ENCODE data around the gene COLEC12. TPM values are rescaled to one million over a fixed set of nuclear protein-coding genes. Genes with fewer than 3 reads are reported as not detected.

COLEC12 gene
- total and polyA plus RNA-seq, 7 experiments from 2014 or later = 0.12 to 0.35 (median 0.19) TPM; not detected in 4

- Mint-ChIP-seq H3K27me3 (peaks cover 13 to 32% (median 15%) of the 10 kb centered on the region in 5 donors), H3K36me3 (no peaks in the 10 kb centered on the region), H3K4me3 (no peak overlapping the region), H3K9me3 (peaks cover 0 to 14% (median 2%) of the 10 kb centered on the region in 11 donors), H3K27ac (no peak overlapping the region), H3K4me1 (peaks cover 0 to 3% (median 0%) of the 10 kb centered on the region in 7 donors)
- Histone ChIP-seq H3K4me3 (ENCODE audit: low read length) (no peak overlapping the region), H3K9me3 (ENCODE audit: control insufficient read depth in 2 of 3, low read length in 3 of 3) (no peaks in the 10 kb centered on the region), H3K27me3 (ENCODE audit: control insufficient read depth in 2 of 2, insufficient read depth in 2 of 2, low read length in 2 of 2) (no peaks in the 10 kb centered on the region), H3K36me3 (ENCODE audit: control insufficient read depth in 2 of 3, insufficient read depth in 3 of 3, low read length in 3 of 3) (no peaks in the 10 kb centered on the region), H3K4me1 (ENCODE audit: control insufficient read depth in 2 of 2, insufficient read depth in 2 of 2, low read length in 2 of 2) (no peaks in the 10 kb centered on the region), H3K27ac (ENCODE audit: low read depth, low read length) (no peak overlapping the region)
- ChIA-PET POLR2A (no interaction called here), CTCF (no interaction called here)
- ATAC-seq (no peak), DNase-seq (no peak)
- intact Hi-C loops (cut with micrococcal nuclease) = no loop called here
These were observed 113.5 kb downstream of the COLEC12 start for GRCh38 chr18:386994-387393.

GRCh38 chr18:384897-385296, 115.6 kb downstream of the COLEC12 start:
- H3K9me3 ChIP-seq (ENCODE audit: control insufficient read depth in 2 of 3, low read length in 3 of 3) = no peaks in the 10 kb centered on the region
- DNase-seq = no peak
- no peak for ATAC-seq
- ChIA-PET POLR2A (no interaction called here), CTCF (no interaction called here)
- Mint-ChIP-seq H3K36me3 (no peaks in the 10 kb centered on the region), H3K4me3 (no peak overlapping the region), H3K4me1 (peaks cover 0 to 3% (median 0%) of the 10 kb centered on the region in 7 donors), H3K9me3 (peaks cover 0 to 14% (median 2%) of the 10 kb centered on the region in 11 donors), H3K27ac (no peak overlapping the region), H3K27me3 (peaks cover 13 to 32% (median 18%) of the 10 kb centered on the region in 5 donors)
- H3K27ac ChIP-seq (ENCODE audit: low read depth, low read length) = no peak overlapping the region
- H3K36me3 ChIP-seq (ENCODE audit: control insufficient read depth in 2 of 3, insufficient read depth in 3 of 3, low read length in 3 of 3) = no peaks in the 10 kb centered on the region
- no peaks in the 10 kb centered on the region for H3K27me3 ChIP-seq (ENCODE audit: control insufficient read depth in 2 of 2, insufficient read depth in 2 of 2, low read length in 2 of 2)
- no peaks in the 10 kb centered on the region for H3K4me1 ChIP-seq (ENCODE audit: control insufficient read depth in 2 of 2, insufficient read depth in 2 of 2, low read length in 2 of 2)
- H3K4me3 ChIP-seq (ENCODE audit: low read length) = no peak overlapping the region
- intact Hi-C loops (cut with micrococcal nuclease) = no loop called here

- Mint-ChIP-seq H3K9me3 (peaks cover 0 to 14% (median 2%) of the 10 kb centered on the region in 11 donors), H3K27me3 (peaks cover 14 to 39% (median 19%) of the 10 kb centered on the region in 5 donors), H3K4me3 (no peak overlapping the region), H3K36me3 (no peaks in the 10 kb centered on the region), H3K4me1 (peaks cover 0 to 3% (median 0%) of the 10 kb centered on the region in 7 donors), H3K27ac (no peak overlapping the region)
- Histone ChIP-seq H3K27ac (ENCODE audit: low read depth, low read length) (no peak overlapping the region), H3K27me3 (ENCODE audit: control insufficient read depth in 2 of 2, insufficient read depth in 2 of 2, low read length in 2 of 2) (no peaks in the 10 kb centered on the region), H3K9me3 (ENCODE audit: control insufficient read depth in 2 of 3, low read length in 3 of 3) (no peaks in the 10 kb centered on the region), H3K36me3 (ENCODE audit: control insufficient read depth in 2 of 3, insufficient read depth in 3 of 3, low read length in 3 of 3) (no peaks in the 10 kb centered on the region), H3K4me1 (ENCODE audit: control insufficient read depth in 2 of 2, insufficient read depth in 2 of 2, low read length in 2 of 2) (no peaks in the 10 kb centered on the region), H3K4me3 (ENCODE audit: low read length) (no peak overlapping the region)
- DNase-seq (no peak), ATAC-seq (no peak)
- ChIA-PET CTCF (no interaction called here), POLR2A (no interaction called here)
- intact Hi-C loops (cut with micrococcal nuclease) = no loop called here
These were observed 117.4 kb downstream of the COLEC12 start for GRCh38 chr18:383135-383534.

DNA sequence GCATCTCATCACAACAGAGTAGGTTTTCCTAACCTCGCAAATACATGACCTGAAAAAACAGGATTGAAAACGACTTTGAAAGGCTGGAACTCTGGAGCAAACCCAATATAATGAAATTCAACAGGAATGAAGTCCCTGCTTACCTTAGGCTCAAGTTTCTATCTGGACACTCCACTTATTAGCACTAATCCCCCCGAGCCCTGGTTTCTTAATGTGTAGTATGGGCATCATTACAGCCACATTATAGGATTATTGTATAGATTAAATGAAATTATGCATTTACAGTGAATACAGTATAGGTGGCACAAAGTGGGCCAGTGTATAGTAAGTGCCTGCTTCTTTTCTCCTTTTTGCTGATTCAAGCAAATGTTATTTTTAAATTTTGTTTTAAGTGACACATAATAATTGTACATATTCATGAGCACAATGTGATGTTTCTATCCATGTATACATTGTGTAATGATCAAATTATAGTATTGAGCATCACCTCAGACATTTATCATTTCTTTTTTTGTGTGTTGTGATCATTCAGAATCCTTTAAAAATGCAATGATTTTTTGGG, 118.0 kb downstream of the COLEC12 start:
- H3K27ac Mint-ChIP-seq = no peak overlapping the region
- intact Hi-C loops (cut with micrococcal nuclease) = no loop called here
- H3K9me3 ChIP-seq (ENCODE audit: control insufficient read depth in 2 of 3, low read length in 3 of 3) = no peaks in the 10 kb centered on the region
- H3K36me3 Mint-ChIP-seq = no peaks in the 10 kb centered on the region
- ChIA-PET CTCF (no interaction called here), POLR2A (no interaction called here)
- H3K4me3 Mint-ChIP-seq = no peak overlapping the region
- no peaks in the 10 kb centered on the region for H3K4me1 ChIP-seq (ENCODE audit: control insufficient read depth in 2 of 2, insufficient read depth in 2 of 2, low read length in 2 of 2)
- peaks cover 0 to 3% (median 0%) of the 10 kb centered on the region in 7 donors for H3K4me1 Mint-ChIP-seq
- H3K27ac ChIP-seq (ENCODE audit: low read depth, low read length) = no peak overlapping the region
- no peaks in the 10 kb centered on the region for H3K27me3 ChIP-seq (ENCODE audit: control insufficient read depth in 2 of 2, insufficient read depth in 2 of 2, low read length in 2 of 2)
- H3K9me3 Mint-ChIP-seq = peaks cover 0 to 14% (median 2%) of the 10 kb centered on the region in 11 donors
- no peak for DNase-seq
- H3K36me3 ChIP-seq (ENCODE audit: control insufficient read depth in 2 of 3, insufficient read depth in 3 of 3, low read length in 3 of 3) = no peaks in the 10 kb centered on the region
- ATAC-seq = no peak
- no peak overlapping the region for H3K4me3 ChIP-seq (ENCODE audit: low read length)
- peaks cover 16 to 39% (median 23%) of the 10 kb centered on the region in 5 donors for H3K27me3 Mint-ChIP-seq

- no peak overlapping the region for H3K4me3 Mint-ChIP-seq
- ChIA-PET POLR2A (no interaction called here), CTCF (no interaction called here)
- H3K36me3 ChIP-seq (ENCODE audit: control insufficient read depth in 2 of 3, insufficient read depth in 3 of 3, low read length in 3 of 3) = no peaks in the 10 kb centered on the region
- peak overlapping the region in 1 of 9 donors; percentile 2 for H3K27ac Mint-ChIP-seq
- no peak overlapping the region for H3K27ac ChIP-seq (ENCODE audit: low read depth, low read length)
- ATAC-seq = peak; percentile 75
- H3K4me1 Mint-ChIP-seq = peaks cover 0 to 3% (median 0%) of the 10 kb centered on the region in 7 donors
- intact Hi-C loops (cut with micrococcal nuclease) = no loop called here
- H3K4me1 ChIP-seq (ENCODE audit: control insufficient read depth in 2 of 2, insufficient read depth in 2 of 2, low read length in 2 of 2) = no peaks in the 10 kb centered on the region
- H3K27me3 Mint-ChIP-seq = peaks cover 14 to 35% (median 23%) of the 10 kb centered on the region in 5 donors
- H3K4me3 ChIP-seq (ENCODE audit: low read length) = no peak overlapping the region
- H3K9me3 Mint-ChIP-seq = peaks cover 0 to 14% (median 2%) of the 10 kb centered on the region in 11 donors
- no peaks in the 10 kb centered on the region for H3K36me3 Mint-ChIP-seq
- peaks cover 0 to 2% of the 10 kb centered on the region in 2 donors for H3K27me3 ChIP-seq (ENCODE audit: control insufficient read depth in 2 of 2, insufficient read depth in 2 of 2, low read length in 2 of 2)
- DNase-seq = no peak
- H3K9me3 ChIP-seq (ENCODE audit: control insufficient read depth in 2 of 3, low read length in 3 of 3) = no peaks in the 10 kb centered on the region
These were observed 120.7 kb downstream of the COLEC12 start for GRCh38 chr18:379681-380330.

GRCh38 chr18:378079-378478, 122.4 kb downstream of the COLEC12 start:
- Histone ChIP-seq H3K4me1 (ENCODE audit: control insufficient read depth in 2 of 2, insufficient read depth in 2 of 2, low read length in 2 of 2) (no peaks in the 10 kb centered on the region), H3K4me3 (ENCODE audit: low read length) (no peak overlapping the region), H3K36me3 (ENCODE audit: control insufficient read depth in 2 of 3, insufficient read depth in 3 of 3, low read length in 3 of 3) (no peaks in the 10 kb centered on the region), H3K9me3 (ENCODE audit: control insufficient read depth in 2 of 3, low read length in 3 of 3) (no peaks in the 10 kb centered on the region), H3K27me3 (ENCODE audit: control insufficient read depth in 2 of 2, insufficient read depth in 2 of 2, low read length in 2 of 2) (peaks cover 0 to 2% of the 10 kb centered on the region in 2 donors), H3K27ac (ENCODE audit: low read depth, low read length) (no peak overlapping the region)
- POLR2A ChIA-PET = no interaction called here
- Mint-ChIP-seq H3K27ac (peak overlapping the region in 1 of 9 donors; percentile 18), H3K4me1 (peaks cover 0 to 3% (median 0%) of the 10 kb centered on the region in 7 donors), H3K36me3 (no peaks in the 10 kb centered on the region), H3K4me3 (no peak overlapping the region), H3K27me3 (peaks cover 11 to 23% (median 17%) of the 10 kb centered on the region in 5 donors), H3K9me3 (peaks cover 0 to 2% (median 0%) of the 10 kb centered on the region in 11 donors)
- ATAC-seq (no peak), DNase-seq (no peak)
- CTCF ChIA-PET = no interaction called here
- intact Hi-C loops (cut with micrococcal nuclease) = no loop called here

DNA sequence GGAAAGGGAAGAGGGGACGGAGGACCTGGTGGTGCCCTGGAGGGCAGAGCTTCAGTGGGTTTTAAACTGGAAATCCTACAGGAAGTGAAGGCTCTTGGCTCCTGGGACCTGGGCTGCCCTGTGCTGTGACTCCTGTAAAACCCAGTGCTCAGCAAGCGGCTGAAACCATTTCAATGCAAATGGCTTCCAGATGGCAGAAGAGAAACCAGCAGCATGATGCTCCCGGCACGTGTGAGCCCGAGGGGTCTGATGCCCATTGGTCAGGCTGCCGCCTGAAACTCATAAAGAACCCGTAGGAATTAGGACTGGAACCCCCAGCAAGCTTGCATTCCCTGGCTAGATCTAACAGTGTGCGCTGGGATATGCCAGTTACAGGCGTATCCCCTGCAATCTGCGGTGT, 123.4 kb downstream of the COLEC12 start:
- H3K36me3 Mint-ChIP-seq = no peaks in the 10 kb centered on the region
- H3K9me3 Mint-ChIP-seq = no peaks in the 10 kb centered on the region
- intact Hi-C loops (cut with micrococcal nuclease) = no loop called here
- H3K27ac Mint-ChIP-seq = no peak overlapping the region
- Histone ChIP-seq H3K36me3 (ENCODE audit: control insufficient read depth in 2 of 3, insufficient read depth in 3 of 3, low read length in 3 of 3) (no peaks in the 10 kb centered on the region), H3K27me3 (ENCODE audit: control insufficient read depth in 2 of 2, insufficient read depth in 2 of 2, low read length in 2 of 2) (peaks cover 0 to 2% of the 10 kb centered on the region in 2 donors), H3K27ac (ENCODE audit: low read depth, low read length) (no peak overlapping the region), H3K9me3 (ENCODE audit: control insufficient read depth in 2 of 3, low read length in 3 of 3) (no peaks in the 10 kb centered on the region), H3K4me3 (ENCODE audit: low read length) (no peak overlapping the region), H3K4me1 (ENCODE audit: control insufficient read depth in 2 of 2, insufficient read depth in 2 of 2, low read length in 2 of 2) (no peaks in the 10 kb centered on the region)
- CTCF ChIA-PET = no interaction called here
- DNase-seq (no peak), ATAC-seq (no peak)
- POLR2A ChIA-PET = no interaction called here
- H3K4me3 Mint-ChIP-seq = no peak overlapping the region
- peaks cover 11 to 23% (median 17%) of the 10 kb centered on the region in 5 donors for H3K27me3 Mint-ChIP-seq
- H3K4me1 Mint-ChIP-seq = peaks cover 0 to 3% (median 0%) of the 10 kb centered on the region in 7 donors

Measured in naive thymus-derived CD4-positive, alpha-beta T cell (primary cell).